GM21447 (cell line): ENCODE results near the gene RUSC1.
"Not testable (repeated sequence)": the region's sequence is repeated elsewhere in the genome, so short reads cannot be mapped to it uniquely, and the experiment has no call there.

Experiments
- ATAC-seq: cut with Tn5 transposase; IDR thresholded peaks from one replicate; pipeline ENCODE4 v1.9.1; 2021; ENCODE audit not compliant: unreplicated experiment

RUSC1 gene

DNA sequence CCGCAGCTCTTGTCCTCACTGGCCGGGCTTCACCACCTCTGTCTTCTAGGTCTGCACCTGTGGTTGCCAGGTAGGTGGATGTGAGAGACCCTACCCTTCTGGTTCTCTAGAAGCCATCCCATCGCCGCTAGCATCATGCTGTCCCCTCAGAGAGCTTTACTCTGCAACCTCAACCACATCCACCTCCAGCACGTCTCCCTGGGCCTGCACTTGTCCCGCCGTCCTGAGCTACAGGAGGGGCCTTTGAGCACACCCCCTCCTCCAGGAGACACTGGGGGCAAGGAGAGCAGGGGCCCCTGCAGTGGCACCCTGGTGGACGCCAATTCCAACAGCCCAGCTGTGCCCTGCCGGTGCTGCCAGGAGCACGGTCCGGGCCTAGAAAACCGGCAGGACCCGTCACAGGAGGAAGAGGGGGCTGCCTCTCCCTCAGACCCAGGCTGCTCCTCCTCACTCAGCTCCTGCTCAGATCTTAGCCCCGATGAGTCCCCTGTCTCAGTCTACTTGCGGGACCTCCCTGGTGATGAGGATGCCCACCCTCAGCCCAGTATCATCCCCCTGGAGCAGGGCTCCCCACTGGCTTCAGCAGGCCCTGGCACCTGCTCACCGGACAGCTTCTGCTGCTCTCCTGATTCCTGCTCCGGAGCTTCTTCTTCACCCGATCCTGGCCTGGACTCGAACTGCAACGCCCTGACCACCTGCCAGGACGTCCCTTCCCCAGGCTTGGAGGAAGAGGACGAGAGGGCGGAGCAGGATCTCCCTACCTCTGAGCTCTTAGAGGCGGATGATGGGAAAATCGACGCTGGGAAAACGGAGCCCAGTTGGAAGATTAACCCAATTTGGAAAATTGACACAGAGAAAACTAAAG is 1.2 kb downstream of the RUSC1 start:
- no peak for ATAC-seq

DNA sequence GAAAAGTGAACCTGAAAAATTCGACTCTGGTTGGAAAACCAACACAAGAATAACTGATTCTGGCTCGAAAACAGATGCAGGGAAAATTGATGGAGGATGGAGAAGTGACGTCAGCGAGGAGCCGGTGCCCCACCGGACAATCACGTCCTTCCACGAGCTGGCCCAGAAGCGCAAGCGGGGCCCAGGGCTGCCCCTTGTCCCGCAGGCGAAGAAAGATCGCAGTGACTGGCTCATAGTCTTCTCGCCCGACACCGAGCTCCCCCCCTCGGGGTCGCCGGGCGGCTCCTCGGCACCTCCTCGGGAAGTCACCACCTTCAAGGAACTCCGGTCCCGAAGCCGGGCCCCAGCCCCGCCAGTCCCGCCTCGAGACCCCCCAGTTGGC is 1.9 kb downstream of the RUSC1 start:
- ATAC-seq, result no peak

DNA sequence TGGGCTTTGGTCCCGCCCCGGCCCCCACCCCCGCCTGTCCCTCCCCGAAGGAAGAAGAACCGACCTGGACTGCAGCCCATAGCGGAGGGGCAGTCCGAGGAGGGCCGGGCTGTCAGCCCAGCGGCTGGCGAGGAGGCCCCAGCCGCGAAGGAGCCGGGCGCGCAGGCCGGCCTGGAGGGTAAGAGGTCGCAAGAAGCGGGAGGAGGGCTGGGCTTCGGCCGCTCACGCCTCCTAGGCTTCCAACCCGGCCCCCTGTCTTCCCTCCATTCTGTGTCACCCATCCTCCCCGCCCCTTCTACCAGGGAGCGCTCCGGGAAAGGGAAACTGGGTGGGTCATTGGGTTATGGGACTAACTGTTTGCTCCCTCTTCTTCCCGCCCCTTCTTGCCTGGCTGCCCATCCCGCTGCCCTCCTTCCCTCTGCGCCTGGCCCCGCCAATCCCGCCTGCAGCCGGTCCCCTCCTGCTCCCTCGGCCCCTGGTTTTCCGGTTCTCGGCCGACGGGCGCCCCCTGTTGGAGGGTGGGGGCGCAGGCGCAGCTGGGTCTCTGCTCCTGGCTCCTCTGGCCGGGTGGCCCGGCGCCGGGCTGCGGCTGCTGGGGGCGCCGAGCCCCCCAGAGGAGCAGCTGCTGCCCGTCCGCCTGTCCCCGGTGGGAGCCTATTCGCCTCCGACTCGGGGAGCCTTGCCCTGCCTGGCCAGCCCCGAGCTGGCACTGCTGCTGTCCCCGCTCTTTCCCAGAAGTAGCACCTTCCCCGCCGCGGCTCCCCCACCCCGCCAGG is 2.4 kb downstream of the RUSC1 start:
- peak; percentile 42 for ATAC-seq

DNA sequence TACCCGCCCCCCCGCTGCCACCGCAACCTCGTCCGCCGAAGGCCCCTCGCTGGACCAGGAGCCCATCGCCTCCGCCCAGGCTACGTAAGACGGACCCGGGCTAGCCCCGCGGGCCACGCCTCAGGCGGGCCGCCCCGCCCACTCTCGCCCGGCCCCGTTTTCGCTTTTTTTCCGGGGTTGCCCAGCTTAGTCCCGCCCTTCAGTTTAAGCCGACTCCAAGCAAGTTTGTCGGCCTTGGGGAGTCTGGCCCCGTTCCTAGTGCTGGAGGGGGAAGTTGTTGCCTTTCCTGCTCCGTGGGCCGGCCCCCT is 3.0 kb downstream of the RUSC1 start:
- ATAC-seq, result peak; percentile 45

DNA sequence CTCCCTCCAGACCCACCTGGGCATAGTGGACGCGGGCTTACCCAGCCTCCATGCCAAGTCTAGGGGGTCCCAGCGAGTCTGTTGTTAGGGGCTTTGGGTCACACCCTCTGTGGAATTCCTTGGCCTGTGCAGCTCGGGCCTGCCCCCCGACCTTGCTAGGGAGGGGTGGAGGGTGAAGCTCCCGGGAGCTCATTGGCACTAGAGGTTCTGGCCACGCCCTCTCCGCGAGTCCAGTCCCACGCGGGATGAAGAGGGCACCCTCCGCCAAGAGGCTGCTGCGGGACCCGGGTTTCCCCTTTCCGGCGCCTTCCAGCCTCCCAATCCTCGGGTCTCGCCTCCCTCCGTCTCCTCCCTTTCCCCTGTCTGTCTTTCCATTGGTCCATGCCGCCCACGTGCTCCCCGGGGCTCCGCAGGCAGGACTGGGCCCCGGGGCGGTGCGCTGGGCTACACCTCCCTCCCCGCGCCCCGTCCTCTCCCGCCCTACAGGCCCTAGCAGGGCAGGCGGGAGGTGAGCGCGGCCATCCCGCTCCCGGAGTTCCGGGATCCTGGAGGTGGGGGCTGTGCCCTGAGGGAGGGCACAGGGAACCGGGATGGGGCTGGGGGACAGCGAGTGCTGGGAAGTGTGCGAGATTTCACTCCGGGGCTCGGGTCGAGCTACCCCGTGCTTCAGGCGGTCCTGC is 3.5 kb downstream of the RUSC1 start:
- peak; percentile 58 for ATAC-seq

DNA sequence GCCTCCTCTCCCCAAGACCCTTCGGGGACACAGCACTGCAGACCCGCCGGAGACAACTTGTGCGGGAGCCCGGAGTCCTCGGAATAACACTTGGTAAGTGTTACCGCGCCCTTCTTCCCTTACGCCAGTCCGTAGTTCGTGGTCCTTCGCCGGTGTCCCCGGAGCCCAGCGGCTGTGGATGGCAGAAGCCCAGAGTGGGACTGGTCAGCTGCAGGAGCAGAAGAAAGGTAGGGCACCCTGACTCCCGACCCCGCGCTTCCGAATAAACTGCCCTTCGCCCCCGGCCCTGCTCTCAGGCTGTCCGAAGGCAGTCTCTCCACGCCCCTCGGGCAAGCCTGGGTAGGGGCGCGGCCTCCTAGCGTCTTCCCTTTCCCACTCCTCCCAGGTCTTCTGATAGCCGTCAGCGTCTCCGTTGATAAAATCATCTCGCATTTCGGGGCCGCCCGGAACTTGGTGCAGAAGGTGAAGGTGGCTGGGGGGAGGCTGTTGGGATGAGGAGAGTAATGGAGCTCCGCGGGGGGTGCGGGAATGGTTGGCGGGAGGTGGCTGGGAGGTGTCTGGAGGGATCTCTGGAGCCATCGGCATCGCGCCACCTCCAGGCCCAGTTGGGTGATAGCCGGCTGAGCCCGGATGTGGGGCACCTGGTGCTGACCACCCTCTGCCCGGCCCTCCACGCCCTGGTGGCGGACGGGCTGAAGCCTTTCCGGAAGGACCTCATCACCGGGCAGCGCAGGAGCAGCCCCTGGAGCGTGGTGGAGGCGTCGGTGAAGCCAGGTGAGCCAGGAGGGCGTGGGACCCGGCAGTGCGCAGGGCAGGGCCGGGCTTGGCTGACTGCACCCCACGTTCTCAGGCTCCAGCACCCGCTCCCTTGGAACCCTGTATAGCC is 4.3 kb downstream of the RUSC1 start:
- peak; percentile 1 for ATAC-seq

DNA sequence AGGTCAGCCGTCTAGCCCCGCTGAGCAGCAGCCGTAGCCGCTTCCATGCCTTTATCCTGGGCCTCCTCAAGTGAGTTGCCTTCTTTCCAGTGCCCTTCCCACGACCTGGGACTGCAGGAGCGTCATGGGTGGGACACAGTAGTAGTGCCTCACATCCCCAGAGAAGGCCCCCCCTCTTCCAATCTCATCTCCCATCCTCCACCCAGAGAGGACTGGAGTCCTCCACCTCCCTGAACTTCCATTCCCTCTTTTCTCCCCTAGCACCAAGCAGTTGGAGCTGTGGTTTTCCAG is 4.9 kb downstream of the RUSC1 start:
- ATAC-seq, result no peak

DNA sequence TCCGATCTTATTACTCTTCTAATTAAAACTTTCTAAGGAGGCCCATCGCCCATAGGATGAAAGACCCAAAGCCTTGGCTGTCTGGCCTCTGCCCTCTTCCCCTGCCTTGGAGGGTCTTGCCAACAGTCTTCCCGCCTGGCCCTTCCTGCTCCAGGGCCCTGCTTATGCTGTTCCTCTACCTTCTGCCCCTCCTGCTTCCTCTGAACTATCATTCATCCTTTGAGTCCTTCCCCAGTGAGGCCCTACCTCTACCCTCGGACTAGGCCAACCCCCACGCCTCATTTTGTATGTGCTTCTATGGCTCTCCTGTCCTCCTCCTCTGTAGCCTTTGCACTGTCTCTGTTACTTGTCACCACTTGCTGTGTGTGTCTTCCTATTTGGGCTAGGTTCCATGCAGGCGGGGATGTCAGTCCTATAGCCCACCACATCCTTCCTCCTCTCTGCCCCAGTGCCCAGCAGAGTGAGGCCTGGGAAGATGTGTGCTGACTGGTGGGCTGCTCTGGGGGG is 5.4 kb downstream of the RUSC1 start:
- ATAC-seq, result no peak

DNA sequence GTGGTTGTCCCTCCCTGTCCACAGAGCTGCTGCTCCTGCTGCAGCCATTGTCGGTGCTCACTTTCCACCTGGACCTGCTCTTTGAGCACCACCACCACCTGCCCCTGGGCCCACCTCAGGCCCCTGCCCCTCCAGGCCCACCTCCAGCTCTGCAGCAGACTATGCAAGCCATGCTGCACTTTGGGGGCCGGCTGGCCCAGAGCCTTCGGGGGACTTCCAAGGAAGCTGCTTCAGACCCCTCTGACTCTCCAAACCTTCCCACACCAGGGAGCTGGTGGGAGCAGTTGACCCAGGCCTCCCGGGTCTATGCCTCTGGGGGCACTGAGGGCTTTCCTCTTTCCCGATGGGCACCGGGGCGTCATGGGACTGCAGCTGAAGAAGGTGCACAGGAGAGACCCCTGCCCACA is 5.9 kb downstream of the RUSC1 start:
- no peak for ATAC-seq

DNA sequence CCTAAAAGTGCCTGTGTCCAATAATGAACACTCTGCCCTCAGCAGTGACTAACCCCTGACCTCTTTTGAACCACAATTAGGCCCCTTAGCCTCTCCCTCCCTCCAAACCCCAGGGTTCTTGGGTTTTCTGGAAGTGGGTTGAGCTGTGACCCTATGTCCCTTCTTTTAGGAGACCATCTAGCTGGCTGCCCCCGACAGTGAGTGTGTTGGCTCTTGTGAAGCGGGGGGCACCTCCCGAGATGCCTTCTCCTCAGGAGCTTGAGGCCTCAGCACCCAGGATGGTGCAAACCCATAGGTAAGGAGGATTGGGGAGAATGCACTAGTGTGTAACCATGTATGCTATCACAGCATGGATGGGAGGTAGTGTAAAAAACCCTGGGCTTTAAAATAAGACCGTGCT is 7.3 kb downstream of the RUSC1 start:
- no peak for ATAC-seq

DNA sequence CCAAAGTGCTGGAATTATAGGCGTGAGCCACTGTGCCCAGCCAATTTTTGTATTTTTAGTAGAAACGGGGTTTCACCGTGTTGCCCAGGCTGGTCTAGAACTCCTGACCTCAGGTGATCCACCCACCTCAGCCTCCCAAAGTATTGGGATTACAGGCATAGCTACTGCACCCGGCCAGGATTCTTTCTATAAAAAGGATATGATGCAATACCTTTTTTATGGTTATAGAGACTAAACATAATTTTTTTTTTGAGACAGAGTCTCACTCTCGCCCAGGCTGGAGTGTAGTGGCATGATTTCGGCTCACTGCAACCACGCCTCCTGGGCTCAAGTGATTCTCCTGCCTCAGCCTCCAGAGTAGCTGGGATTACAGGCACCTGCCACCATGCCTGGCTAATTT is 8.2 kb downstream of the RUSC1 start:
- not testable (repeated sequence) for ATAC-seq

DNA sequence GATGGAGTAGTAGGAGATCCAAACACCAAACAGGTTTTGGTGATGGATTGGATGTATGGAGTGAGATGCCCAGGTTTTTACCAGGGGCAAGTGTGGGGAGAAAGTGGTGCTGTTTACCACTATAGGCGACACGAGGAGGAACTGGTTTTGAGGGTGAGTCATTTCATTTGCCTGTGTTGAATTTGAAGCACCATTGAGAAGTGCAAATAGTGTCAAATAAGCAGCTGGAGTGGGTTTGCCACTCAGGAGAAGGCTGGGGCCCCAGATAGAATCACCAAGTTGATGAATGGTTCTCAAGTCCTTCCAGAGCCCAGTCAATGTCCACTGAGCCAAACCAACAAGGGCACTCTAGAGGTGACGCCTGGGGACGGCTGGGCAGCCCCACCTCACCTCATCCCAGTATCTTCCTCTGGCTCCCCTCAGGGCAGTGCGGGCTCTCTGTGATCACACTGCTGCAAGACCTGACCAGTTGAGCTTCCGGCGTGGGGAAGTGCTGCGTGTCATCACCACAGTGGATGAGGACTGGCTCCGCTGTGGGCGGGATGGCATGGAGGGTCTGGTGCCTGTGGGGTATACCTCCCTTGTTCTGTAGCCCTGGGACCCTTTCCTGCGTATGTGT is 9.4 kb downstream of the RUSC1 start:
- no peak for ATAC-seq

DNA sequence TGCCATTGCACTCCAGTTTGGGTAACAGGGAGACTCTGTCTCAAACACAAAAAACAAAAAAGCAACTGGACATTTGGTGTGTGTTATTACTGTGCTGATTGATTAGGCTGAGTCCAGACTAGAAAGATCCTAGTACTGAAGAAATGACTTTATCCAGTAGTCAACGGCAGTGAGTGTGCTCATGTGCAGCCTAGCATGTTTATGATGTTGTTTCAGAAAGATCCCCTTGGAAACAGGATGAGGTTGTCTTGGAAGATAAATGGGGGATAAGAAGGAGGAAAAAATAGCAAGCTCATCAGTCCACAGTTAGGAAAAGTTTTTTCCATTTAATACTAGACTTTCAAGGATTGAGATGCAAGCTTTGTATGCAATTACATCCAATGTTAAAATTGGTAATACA is 14.3 kb downstream of the RUSC1 start:
- no peak for ATAC-seq

DNA sequence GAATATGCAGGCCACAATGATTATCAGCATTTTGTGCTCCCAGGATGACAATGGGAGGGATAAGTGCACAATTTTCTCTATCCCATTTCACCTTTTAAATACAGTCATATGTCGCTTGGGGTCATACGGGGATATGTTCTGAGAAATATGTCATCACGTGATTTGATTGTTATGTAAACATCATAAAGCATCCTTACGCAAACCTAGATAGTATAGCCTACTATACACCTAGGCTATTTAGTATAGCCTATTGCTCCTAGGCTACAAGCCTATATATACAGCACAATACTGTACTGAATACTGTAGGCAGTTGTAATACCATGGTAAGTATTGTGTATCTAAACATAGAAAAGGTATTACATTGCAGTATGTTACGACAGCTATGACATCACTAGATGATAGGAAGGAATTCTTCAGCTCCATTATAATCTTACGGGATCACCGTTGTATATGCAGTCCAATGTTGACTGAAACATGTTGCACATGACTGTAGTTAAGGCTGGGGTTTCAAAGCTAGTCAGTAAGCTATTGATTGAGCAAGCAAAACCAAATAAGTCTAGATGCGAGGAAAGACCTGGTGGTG is 18.9 kb downstream of the RUSC1 start:
- ATAC-seq, result no peak

DNA sequence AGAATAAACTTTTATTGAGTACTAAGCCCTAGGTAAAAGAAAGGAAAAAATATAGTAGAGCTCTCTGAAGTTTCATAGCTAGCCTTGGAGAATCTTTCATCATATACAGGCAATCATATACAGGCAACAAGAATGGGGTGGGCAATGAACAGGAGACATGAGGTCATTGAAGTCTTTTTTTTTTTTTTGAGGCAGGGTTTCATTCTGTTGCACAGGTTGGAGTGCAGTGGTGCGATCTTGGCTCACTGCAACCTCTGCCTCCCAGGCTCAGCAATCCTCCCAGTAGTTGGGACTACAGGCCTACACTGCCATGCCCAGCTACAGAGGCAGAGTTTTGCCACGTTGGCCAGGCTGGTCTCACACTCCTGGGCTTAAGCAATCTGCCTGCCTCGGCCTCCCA is 22.1 kb downstream of the RUSC1 start:
- ATAC-seq, result no peak

DNA sequence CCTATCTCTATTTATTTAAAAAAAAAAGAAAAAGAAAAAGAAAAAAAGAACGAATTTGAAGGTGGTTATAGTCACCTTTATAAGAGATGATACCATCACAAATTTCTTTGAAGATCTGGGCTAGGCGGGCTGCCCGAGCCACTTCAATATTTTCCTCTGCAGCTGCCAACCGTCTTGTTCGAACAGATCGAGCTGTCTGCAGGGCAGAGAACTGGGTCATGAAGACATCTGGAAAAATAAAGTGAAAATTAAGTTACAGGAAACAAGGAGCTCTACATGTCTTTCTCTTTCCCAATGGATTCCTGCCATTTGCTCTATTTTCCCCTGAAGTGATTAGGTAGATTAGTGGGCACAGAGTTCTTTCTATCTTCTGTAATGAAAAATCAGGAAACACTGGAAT is 31.9 kb downstream of the RUSC1 start:
- no peak for ATAC-seq

DNA sequence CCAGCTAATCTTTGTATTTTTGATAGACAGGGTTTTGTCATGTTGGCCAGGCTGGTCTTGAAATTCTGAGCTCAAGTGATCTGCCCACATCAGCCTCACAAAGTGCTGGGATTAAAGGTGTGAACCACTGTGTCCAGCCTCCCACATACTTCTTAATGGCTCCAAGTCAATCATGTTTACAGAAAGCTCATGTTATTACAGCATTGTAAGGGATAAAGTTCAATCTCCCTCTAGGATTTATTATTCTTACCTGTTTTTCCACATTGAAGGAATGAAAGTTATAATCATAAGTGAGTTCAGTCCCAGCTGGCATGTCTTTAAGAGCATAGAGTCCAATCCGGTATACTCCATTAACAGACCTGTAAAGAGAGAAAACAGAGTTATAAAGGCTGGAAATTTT is 39.4 kb downstream of the RUSC1 start:
- no peak for ATAC-seq

DNA sequence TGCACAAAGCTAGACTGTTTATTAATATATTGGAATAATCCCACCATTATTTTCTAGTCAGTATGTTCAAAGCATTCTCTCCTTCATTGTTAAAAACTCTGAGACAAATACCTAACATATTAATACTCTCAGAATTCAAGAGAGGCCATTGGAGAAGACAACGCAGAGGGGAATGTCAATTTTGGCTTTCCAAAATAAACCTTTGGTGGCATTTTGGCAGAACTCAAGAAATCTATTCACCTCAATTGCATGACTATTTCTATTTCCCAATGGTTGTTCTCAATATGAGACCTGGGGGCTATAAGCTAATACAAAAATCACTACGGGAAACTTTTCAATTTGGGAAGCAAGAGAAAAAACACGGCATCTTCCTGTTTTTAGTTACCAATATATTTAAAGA is 58.5 kb downstream of the RUSC1 start:
- no peak for ATAC-seq

DNA sequence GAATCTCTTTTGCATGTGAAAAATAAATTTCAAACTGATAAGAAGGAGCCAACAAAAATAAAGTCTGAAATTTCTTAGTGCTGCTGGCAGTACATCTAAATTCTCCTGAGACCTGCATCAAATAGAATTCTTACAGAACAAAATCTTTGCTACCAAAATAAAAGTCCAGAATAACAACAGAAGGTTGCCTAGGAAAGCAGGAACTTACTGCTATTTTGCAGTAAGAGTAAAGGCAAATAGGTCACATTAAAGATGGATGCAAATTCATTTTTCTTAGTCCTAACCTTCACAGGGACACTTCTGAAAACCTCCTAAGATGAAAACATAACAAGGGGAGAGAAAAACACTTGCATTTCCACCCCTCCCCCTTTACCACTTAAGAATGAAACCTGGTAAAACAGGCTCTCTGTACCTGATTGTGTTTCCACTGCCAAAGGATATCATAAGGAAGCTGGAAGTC is 59.0 kb downstream of the RUSC1 start:
- no peak for ATAC-seq
